ENCODE results near the gene GLDC.
"Not testable (repeated sequence)": the region's sequence is repeated elsewhere in the genome, so short reads cannot be mapped to it uniquely, and the experiment has no call there.

The GLDC gene

GRCh38 chr9:6664204-6664680 is 18.7 kb upstream of the GLDC start:
- no peak for DNase-seq (ENCODE audit: low read depth)

- DNase-seq (ENCODE audit: low read depth), result no peak
Observed at GRCh38 chr9:6660512-6660911, 15.0 kb upstream of the GLDC start.

GRCh38 chr9:6658628-6659353 is 13.3 kb upstream of the GLDC start:
- no peak for DNase-seq (ENCODE audit: low read depth)

GRCh38 chr9:6656614-6657300 is 11.2 kb upstream of the GLDC start:
- DNase-seq (ENCODE audit: low read depth), result no peak

GRCh38 chr9:6655036-6655435 is 9.5 kb upstream of the GLDC start:
- no peak for DNase-seq (ENCODE audit: low read depth)

- peak; percentile 19 for DNase-seq (ENCODE audit: low read depth)
Observed at GRCh38 chr9:6646293-6646636, 736 bp upstream of the GLDC start.

GRCh38 chr9:6645105-6645354 is 499 bp downstream of the GLDC start:
- DNase-seq (ENCODE audit: low read depth), result not testable (repeated sequence)

GRCh38 chr9:6644346-6645104 is 1.0 kb downstream of the GLDC start:
- DNase-seq (ENCODE audit: low read depth), result no peak

- no peak for DNase-seq (ENCODE audit: low read depth)
Observed at GRCh38 chr9:6641961-6642360, 3.6 kb downstream of the GLDC start.

GRCh38 chr9:6641561-6641960 is 4.0 kb downstream of the GLDC start:
- no peak for DNase-seq (ENCODE audit: low read depth)

GRCh38 chr9:6641056-6641455 is 4.5 kb downstream of the GLDC start:
- no peak for DNase-seq (ENCODE audit: low read depth)

- no peak for DNase-seq (ENCODE audit: low read depth)
Observed at GRCh38 chr9:6640268-6641051, 5.1 kb downstream of the GLDC start.

GRCh38 chr9:6639622-6640021 is 5.9 kb downstream of the GLDC start:
- DNase-seq (ENCODE audit: low read depth), result no peak

GRCh38 chr9:6634444-6634843 is 11.1 kb downstream of the GLDC start:
- DNase-seq (ENCODE audit: low read depth), result no peak

- no peak for DNase-seq (ENCODE audit: low read depth)
Observed at GRCh38 chr9:6633378-6633777, 12.2 kb downstream of the GLDC start.

- DNase-seq (ENCODE audit: low read depth), result no peak
Observed at GRCh38 chr9:6632516-6633183, 12.9 kb downstream of the GLDC start.

GRCh38 chr9:6631207-6631512 is 14.4 kb downstream of the GLDC start:
- no peak for DNase-seq (ENCODE audit: low read depth)

GRCh38 chr9:6630502-6631206 is 14.9 kb downstream of the GLDC start:
- no peak for DNase-seq (ENCODE audit: low read depth)

- no peak for DNase-seq (ENCODE audit: low read depth)
Observed at GRCh38 chr9:6628704-6629103, 16.8 kb downstream of the GLDC start.

GRCh38 chr9:6625363-6625762 is 20.2 kb downstream of the GLDC start:
- DNase-seq (ENCODE audit: low read depth), result no peak

- DNase-seq (ENCODE audit: low read depth), result not testable (repeated sequence)
Observed at GRCh38 chr9:6622784-6623183, 22.7 kb downstream of the GLDC start.

- no peak for DNase-seq (ENCODE audit: low read depth)
Observed at GRCh38 chr9:6620796-6621195, 24.7 kb downstream of the GLDC start.

Measured in activated T-helper 9 cell treated with anti-CD3 and anti-CD28 coated beads, Interleukin-2, amount 50 U/mL, for 16 hours (primary cell).